ENCODE data around the gene SPTB.

The SPTB gene

GRCh38 chr14:64747327-64747726, 132.4 kb downstream of the SPTB start:
- no peaks in the 10 kb centered on the region for H3K27me3 ChIP-seq (ENCODE audit: insufficient read depth, low read length)
- no peaks in the 10 kb centered on the region for H3K36me3 ChIP-seq (ENCODE audit: insufficient read depth, low read length)
- no peak overlapping the region for H2AFZ ChIP-seq (ENCODE audit: low read depth, low read length)
- H3K4me3 ChIP-seq (ENCODE audit: low read length): no peak overlapping the region
- H3K9me3 ChIP-seq (ENCODE audit: low read length): no peaks in the 10 kb centered on the region
- no peaks in the 10 kb centered on the region for H3K4me1 ChIP-seq (ENCODE audit: insufficient read depth, low read length)

GRCh38 chr14:64746298-64747250, 133.1 kb downstream of the SPTB start:
- Histone ChIP-seq H3K9me3 (ENCODE audit: low read length) (no peaks in the 10 kb centered on the region), H3K36me3 (ENCODE audit: insufficient read depth, low read length) (no peaks in the 10 kb centered on the region), H3K4me1 (ENCODE audit: insufficient read depth, low read length) (no peaks in the 10 kb centered on the region), H2AFZ (ENCODE audit: low read depth, low read length) (no peak overlapping the region), H3K27me3 (ENCODE audit: insufficient read depth, low read length) (no peaks in the 10 kb centered on the region), H3K4me3 (ENCODE audit: low read length) (no peak overlapping the region)

GRCh38 chr14:64745511-64746091, 134.1 kb downstream of the SPTB start:
- no peaks in the 10 kb centered on the region for H3K4me1 ChIP-seq (ENCODE audit: insufficient read depth, low read length)
- H3K36me3 ChIP-seq (ENCODE audit: insufficient read depth, low read length): peaks cover 2% of the 10 kb centered on the region
- no peak overlapping the region for H3K4me3 ChIP-seq (ENCODE audit: low read length)

GRCh38 chr14:64743061-64743460, 136.6 kb downstream of the SPTB start:
- Histone ChIP-seq H3K4me1 (ENCODE audit: insufficient read depth, low read length) (no peaks in the 10 kb centered on the region), H2AFZ (ENCODE audit: low read depth, low read length) (no peak overlapping the region), H3K4me3 (ENCODE audit: low read length) (no peak overlapping the region), H3K36me3 (ENCODE audit: insufficient read depth, low read length) (peaks cover 2% of the 10 kb centered on the region), H3K9me3 (ENCODE audit: low read length) (no peaks in the 10 kb centered on the region), H3K27me3 (ENCODE audit: insufficient read depth, low read length) (no peaks in the 10 kb centered on the region)

More at GRCh38 chr14:64745511-64746091, 134.1 kb downstream of the SPTB start:
- no peaks in the 10 kb centered on the region for H3K27me3 ChIP-seq (ENCODE audit: insufficient read depth, low read length)
- no peak overlapping the region for H2AFZ ChIP-seq (ENCODE audit: low read depth, low read length)
- no peaks in the 10 kb centered on the region for H3K9me3 ChIP-seq (ENCODE audit: low read length)

- Histone ChIP-seq H2AFZ (ENCODE audit: low read depth, low read length) (no peak overlapping the region), H3K4me1 (ENCODE audit: insufficient read depth, low read length) (peaks cover 3% of the 10 kb centered on the region), H3K36me3 (ENCODE audit: insufficient read depth, low read length) (peaks cover 2% of the 10 kb centered on the region), H3K9me3 (ENCODE audit: low read length) (no peaks in the 10 kb centered on the region), H3K4me3 (ENCODE audit: low read length) (no peak overlapping the region), H3K27me3 (ENCODE audit: insufficient read depth, low read length) (no peaks in the 10 kb centered on the region)
Observed at GRCh38 chr14:64741961-64742360, 137.7 kb downstream of the SPTB start.

DNA sequence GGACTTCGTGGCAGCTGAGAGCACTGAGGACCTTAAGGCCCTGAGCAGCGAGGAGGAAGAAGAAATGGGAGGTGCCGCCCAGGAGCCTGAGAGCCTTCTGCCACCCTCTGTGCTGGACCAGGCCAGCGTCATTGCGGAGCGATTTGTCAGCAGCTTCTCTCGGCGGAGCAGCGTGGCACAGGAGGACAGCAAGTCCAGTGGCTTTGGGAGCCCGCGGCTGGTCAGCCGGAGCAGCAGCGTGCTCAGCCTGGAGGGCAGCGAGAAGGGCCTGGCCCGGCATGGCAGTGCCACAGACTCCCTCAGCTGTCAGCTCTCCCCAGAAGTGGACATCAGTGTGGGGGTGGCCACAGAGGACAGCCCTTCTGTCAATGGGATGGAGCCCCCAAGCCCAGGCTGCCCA, 138.5 kb downstream of the SPTB start:
- H3K4me3 ChIP-seq (ENCODE audit: low read length): no peak overlapping the region
- H3K36me3 ChIP-seq (ENCODE audit: insufficient read depth, low read length): peaks cover 2% of the 10 kb centered on the region
- H2AFZ ChIP-seq (ENCODE audit: low read depth, low read length): no peak overlapping the region
- H3K27me3 ChIP-seq (ENCODE audit: insufficient read depth, low read length): no peaks in the 10 kb centered on the region
- no peaks in the 10 kb centered on the region for H3K9me3 ChIP-seq (ENCODE audit: low read length)
- peaks cover 9% of the 10 kb centered on the region for H3K4me1 ChIP-seq (ENCODE audit: insufficient read depth, low read length)

- Histone ChIP-seq H3K36me3 (ENCODE audit: insufficient read depth, low read length) (peaks cover 2% of the 10 kb centered on the region), H2AFZ (ENCODE audit: low read depth, low read length) (no peak overlapping the region), H3K9me3 (ENCODE audit: low read length) (no peaks in the 10 kb centered on the region), H3K4me1 (ENCODE audit: insufficient read depth, low read length) (peaks cover 13% of the 10 kb centered on the region), H3K27me3 (ENCODE audit: insufficient read depth, low read length) (no peaks in the 10 kb centered on the region), H3K4me3 (ENCODE audit: low read length) (no peak overlapping the region)
Observed at GRCh38 chr14:64738281-64738804, 141.4 kb downstream of the SPTB start.

GRCh38 chr14:64737391-64738280, 142.1 kb downstream of the SPTB start:
- no peak overlapping the region for H2AFZ ChIP-seq (ENCODE audit: low read depth, low read length)
- H3K4me1 ChIP-seq (ENCODE audit: insufficient read depth, low read length): peaks cover 13% of the 10 kb centered on the region
- no peaks in the 10 kb centered on the region for H3K9me3 ChIP-seq (ENCODE audit: low read length)
- peaks cover 2% of the 10 kb centered on the region for H3K36me3 ChIP-seq (ENCODE audit: insufficient read depth, low read length)
- no peaks in the 10 kb centered on the region for H3K27me3 ChIP-seq (ENCODE audit: insufficient read depth, low read length)
- no peak overlapping the region for H3K4me3 ChIP-seq (ENCODE audit: low read length)

DNA sequence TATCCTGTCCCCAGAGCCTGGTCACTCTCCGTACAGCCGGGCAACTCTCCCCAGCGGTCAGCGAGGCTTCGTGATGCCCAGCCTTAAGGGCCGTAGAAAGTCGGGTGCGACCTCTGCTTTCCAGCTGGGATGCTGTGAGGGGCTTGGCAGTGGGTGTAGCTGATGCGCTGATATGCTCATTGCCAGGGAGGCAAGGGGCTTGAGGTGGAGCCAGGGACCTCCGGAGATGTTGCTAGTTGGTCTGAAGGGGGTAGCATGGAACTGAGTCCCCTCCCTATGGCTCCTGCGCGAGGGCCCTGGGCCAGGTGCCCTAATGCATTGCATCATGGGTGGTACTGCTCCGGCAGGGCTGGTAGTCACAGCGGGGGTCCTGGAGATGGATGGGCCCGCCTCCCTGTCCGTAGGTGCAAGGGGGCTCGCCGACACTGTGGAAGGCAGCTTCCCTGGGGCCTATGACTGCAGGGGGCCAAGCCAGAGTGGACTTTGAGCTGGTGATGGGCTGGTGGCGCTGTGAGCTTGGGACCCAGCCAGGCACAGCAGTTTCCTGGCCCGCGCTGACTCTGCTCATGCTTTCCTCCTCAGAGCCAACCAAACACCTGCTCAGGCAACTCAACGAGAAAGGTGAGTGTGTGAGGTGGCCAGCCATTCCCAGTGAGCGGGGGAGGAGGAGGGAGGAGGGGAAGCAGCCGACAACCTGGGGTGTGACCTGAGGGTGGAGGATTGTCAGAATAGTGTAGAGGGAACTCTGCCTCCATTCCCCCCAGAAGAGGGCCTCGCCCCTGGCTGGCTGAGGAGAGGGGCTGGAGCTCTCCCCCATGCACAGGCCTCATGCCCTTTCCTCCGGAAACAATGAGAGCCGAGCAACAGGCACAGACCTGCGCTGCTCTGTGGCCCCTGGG, 143.2 kb downstream of the SPTB start:
- Histone ChIP-seq H3K4me1 (ENCODE audit: insufficient read depth, low read length) (peaks cover 13% of the 10 kb centered on the region), H3K27me3 (ENCODE audit: insufficient read depth, low read length) (no peaks in the 10 kb centered on the region), H2AFZ (ENCODE audit: low read depth, low read length) (no peak overlapping the region), H3K36me3 (ENCODE audit: insufficient read depth, low read length) (peaks cover 2% of the 10 kb centered on the region), H3K4me3 (ENCODE audit: low read length) (no peak overlapping the region), H3K9me3 (ENCODE audit: low read length) (no peaks in the 10 kb centered on the region)

DNA sequence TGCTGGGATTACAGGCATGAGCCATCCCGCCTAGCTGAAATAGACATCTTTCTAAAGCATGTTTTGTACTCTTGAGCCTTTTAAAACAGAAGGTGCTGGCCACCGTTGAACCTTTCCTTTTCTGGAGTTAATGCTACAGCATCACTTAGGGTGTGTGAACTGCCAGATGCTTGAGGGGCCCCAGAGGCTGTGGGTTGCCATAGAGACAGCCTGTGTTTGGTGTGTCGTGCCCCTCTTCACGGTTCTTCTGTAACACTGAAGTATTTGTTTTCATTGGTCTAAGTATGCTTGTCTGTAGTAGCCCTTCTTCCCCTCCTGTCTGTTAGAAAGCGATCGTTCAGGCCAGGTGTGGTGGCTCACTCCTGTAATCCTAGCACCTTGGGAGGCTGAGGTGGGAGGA, 144.7 kb downstream of the SPTB start:
- Histone ChIP-seq H3K36me3 (ENCODE audit: insufficient read depth, low read length) (no peaks in the 10 kb centered on the region), H3K27me3 (ENCODE audit: insufficient read depth, low read length) (no peaks in the 10 kb centered on the region), H3K4me1 (ENCODE audit: insufficient read depth, low read length) (peaks cover 13% of the 10 kb centered on the region), H3K9me3 (ENCODE audit: low read length) (no peaks in the 10 kb centered on the region), H3K4me3 (ENCODE audit: low read length) (no peak overlapping the region), H2AFZ (ENCODE audit: low read depth, low read length) (no peak overlapping the region)

DNA sequence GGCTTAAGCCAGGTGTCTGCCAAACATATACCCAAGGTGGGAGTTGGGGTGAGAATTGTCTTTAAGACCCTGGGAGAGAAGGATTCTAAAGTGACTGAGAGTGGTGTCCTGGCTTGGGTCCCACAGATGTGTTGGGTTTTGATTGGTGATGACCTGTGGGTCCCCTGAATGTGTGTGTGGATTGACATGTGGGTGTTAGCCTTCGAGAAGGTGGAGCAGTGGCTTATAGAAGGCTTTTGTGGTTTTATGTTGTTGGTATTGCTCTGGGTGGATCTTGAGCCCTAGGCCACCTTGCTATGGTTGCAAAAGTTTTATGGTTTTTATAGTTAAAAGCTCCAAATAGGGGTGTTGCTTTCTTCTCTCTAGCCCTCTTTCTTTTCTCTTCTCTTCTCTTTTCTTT, 145.8 kb downstream of the SPTB start:
- Histone ChIP-seq H3K27me3 (ENCODE audit: insufficient read depth, low read length) (no peaks in the 10 kb centered on the region), H3K4me1 (ENCODE audit: insufficient read depth, low read length) (peaks cover 13% of the 10 kb centered on the region), H3K9me3 (ENCODE audit: low read length) (no peaks in the 10 kb centered on the region), H3K4me3 (ENCODE audit: low read length) (no peak overlapping the region), H2AFZ (ENCODE audit: low read depth, low read length) (no peak overlapping the region), H3K36me3 (ENCODE audit: insufficient read depth, low read length) (no peaks in the 10 kb centered on the region)

- Histone ChIP-seq H3K9me3 (ENCODE audit: low read length) (no peaks in the 10 kb centered on the region), H2AFZ (ENCODE audit: low read depth, low read length) (no peak overlapping the region), H3K36me3 (ENCODE audit: insufficient read depth, low read length) (no peaks in the 10 kb centered on the region), H3K4me1 (ENCODE audit: insufficient read depth, low read length) (peaks cover 13% of the 10 kb centered on the region), H3K4me3 (ENCODE audit: low read length) (no peak overlapping the region), H3K27me3 (ENCODE audit: insufficient read depth, low read length) (peaks cover under 1% of the 10 kb centered on the region)
Observed at GRCh38 chr14:64733321-64733720, 146.4 kb downstream of the SPTB start.

Data from neuron (in vitro differentiated cells).